Neural cell (in vitro differentiated cells): ENCODE results near the gene SPATA12. TPM values are rescaled to one million over a fixed set of nuclear protein-coding genes. Genes with fewer than 3 reads are reported as not detected.

Experiments
- H2AFZ ChIP-seq: fragments of 200-600, 300-800 bp; sonication (generic), shearing (Covaris generic); 2 replicates; pipeline ENCODE4 v1.6.0; 2014; ENCODE audit warnings: low read depth, mild to moderate bottlenecking, antibody characterized with exemption, low read length, moderate library complexity
- H3F3A ChIP-seq: fragments of 200-600 bp; shearing (Covaris generic); 2 replicates; pipeline ENCODE4 v1.6.1; 2016; ENCODE audit warnings: mild to moderate bottlenecking, moderate library complexity, mixed read lengths, antibody characterized with exemption, low read length; ENCODE audit not compliant: insufficient read depth, poor library complexity, severe bottlenecking
- H3K27ac ChIP-seq: fragments of 200-600, 300-800 bp; sonication (generic), shearing (Covaris generic); 2 replicates; pipeline ENCODE4 v1.5.1; 2014; ENCODE audit warnings: mild to moderate bottlenecking, low read length, moderate library complexity
- H3K27me3 ChIP-seq: fragments of 300-800, 200-600 bp; sonication (generic), shearing (Covaris generic); 2 replicates; pipeline ENCODE4 v1.6.0; 2014; ENCODE audit warnings: mild to moderate bottlenecking, low read depth, low read length, moderate library complexity; ENCODE audit not compliant: insufficient read depth
- H3K36me3 ChIP-seq: fragments of 300-800, 200-600 bp; sonication (generic), shearing (Covaris generic); 2 replicates; pipeline ENCODE4 v1.5.1; 2014; ENCODE audit warnings: mild to moderate bottlenecking, antibody characterized with exemption, low read length, moderate library complexity; ENCODE audit not compliant: insufficient read depth
- H3K4me2 ChIP-seq: fragments of 300-800, 200-600 bp; sonication (generic), shearing (Covaris generic); 2 replicates; pipeline ENCODE4 v1.6.0; 2014; ENCODE audit warnings: mild to moderate bottlenecking, low read length
- H3K4me3 ChIP-seq: fragments of 300-800, 200-600 bp; sonication (generic), shearing (Covaris generic); 2 replicates; pipeline ENCODE4 v1.5.1; 2014; ENCODE audit warnings: mild to moderate bottlenecking, low read length, moderate library complexity
- H3K79me2 ChIP-seq: fragments of 200-600 bp; shearing (Covaris generic); replicated peaks from 2 replicates; pipeline ENCODE4 v1.6.0; 2014; ENCODE audit warnings: mild to moderate bottlenecking, low read length, moderate library complexity; ENCODE audit not compliant: insufficient read depth
- H3K9ac ChIP-seq: fragments of 300-800, 200-600 bp; sonication (generic), shearing (Covaris generic); 2 replicates; pipeline ENCODE4 v1.6.1; 2016; ENCODE audit warnings: mild to moderate bottlenecking, low read length, mixed read lengths
- H3K9me2 ChIP-seq: fragments of 200-600 bp; shearing (Covaris generic); 2 replicates; pipeline ENCODE4 v1.6.1; 2016; ENCODE audit warnings: mild to moderate bottlenecking, low read length, mixed read lengths; ENCODE audit not compliant: insufficient read depth
- H3K9me3 ChIP-seq: fragments of 200-600, 300-800 bp; sonication (generic), shearing (Covaris generic); 2 replicates; pipeline ENCODE4 v1.6.1; 2016; ENCODE audit warnings: mild to moderate bottlenecking, mixed run types, low read length, moderate library complexity, mixed read lengths
- H4K20me1 ChIP-seq: fragments of 200-600 bp; shearing (Covaris generic); 2 replicates; pipeline ENCODE4 v1.6.1; 2016; ENCODE audit warnings: mild to moderate bottlenecking, mixed run types; ENCODE audit not compliant: insufficient read depth
- EP300 ChIP-seq: fragments of 450-650 bp; conservative IDR thresholded peaks from 2 replicates; pipeline ENCODE4 v1.6.1; 2014; ENCODE audit warnings: antibody characterized with exemption, mild to moderate bottlenecking, moderate library complexity; ENCODE audit not compliant: poor library complexity, severe bottlenecking
- EZH2 ChIP-seq: fragments of 200-600, 300-800 bp; shearing (Covaris generic), sonication (generic); IDR thresholded peaks from 2 replicates; pipeline ENCODE4 v1.6.1; 2014; ENCODE audit warnings: antibody characterized with exemption, low read length, borderline replicate concordance, mild to moderate bottlenecking; ENCODE audit not compliant: insufficient read depth, poor library complexity, severe bottlenecking
- MXI1 ChIP-seq: fragments of 450-650 bp; conservative IDR thresholded peaks from 2 replicates; pipeline ENCODE4 v1.6.1; 2014; ENCODE audit warnings: antibody characterized with exemption, mild to moderate bottlenecking; ENCODE audit not compliant: poor library complexity, severe bottlenecking
- POLR2AphosphoS5 ChIP-seq: IDR thresholded peaks from 2 replicates; pipeline ENCODE4 v1.6.1; 2012
- RAD21 ChIP-seq: fragments of 450-650 bp; conservative IDR thresholded peaks from 2 replicates; pipeline ENCODE4 v1.6.1; 2014; ENCODE audit warnings: antibody characterized with exemption, mild to moderate bottlenecking, moderate library complexity
- SMC3 ChIP-seq: fragments of 450-650 bp; conservative IDR thresholded peaks from 2 replicates; pipeline ENCODE4 v1.6.1; 2014; ENCODE audit warnings: antibody characterized with exemption, mild to moderate bottlenecking, moderate library complexity; ENCODE audit not compliant: poor library complexity
- TAF1 ChIP-seq: IDR thresholded peaks from 2 replicates; pipeline ENCODE4 v1.6.1; 2012; ENCODE audit warnings: low read depth
- polyA plus RNA-seq: library from polyadenylated mRNA; depleted of rRNA; stranded (reverse); fragments of >200 nt; gene quantifications from 2 replicates; pipeline ENCODE4 v1.2.3, GENCODE V29; 2014
- TF ChIP-seq, protein P1 (sequence below): IDR thresholded peaks from 2 replicates; pipeline ENCODE4 v1.6.1; 2012; ENCODE audit warnings: borderline replicate concordance
- TF ChIP-seq, protein P2 (sequence below): fragments of 450-650 bp; IDR thresholded peaks from 2 replicates; pipeline ENCODE4 v1.5.1; 2014; ENCODE audit warnings: antibody characterized with exemption, mild to moderate bottlenecking, moderate library complexity; ENCODE audit not compliant: poor library complexity, severe bottlenecking

SPATA12 gene
- polyA plus RNA-seq, 1 donor from 2014 or later: not detected

DNA sequence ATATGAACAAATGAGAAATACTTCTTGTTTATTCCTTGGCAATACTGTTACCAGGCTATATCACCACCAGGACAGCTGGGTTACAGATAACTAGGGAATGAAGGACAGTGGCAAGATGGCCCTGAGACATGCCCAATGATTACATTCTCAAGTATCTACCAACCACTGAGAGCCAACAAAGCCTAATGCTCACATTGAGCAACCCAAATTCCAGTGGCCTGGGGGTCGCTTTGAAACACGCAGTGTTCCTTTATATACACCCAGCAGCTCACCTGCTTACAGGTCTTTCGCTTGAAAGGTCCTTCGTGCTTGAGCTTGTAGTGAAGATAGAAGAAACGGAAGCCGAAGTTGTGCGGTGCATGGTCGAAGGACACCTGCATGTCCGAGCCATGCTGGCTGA lies 45.1 kb downstream of the SPATA12 start:
- no peak overlapping the region for H3K9ac ChIP-seq
- no peaks in the 10 kb centered on the region for H3K27me3 ChIP-seq
- H3K4me2 ChIP-seq: no peak overlapping the region
- no peaks in the 10 kb centered on the region for H3F3A ChIP-seq
- TF ChIP-seq EP300 (no peak), RAD21 (no peak), SMC3 (no peak), TAF1 (no peak), EZH2 (no peak), POLR2AphosphoS5 (no peak), MXI1 (no peak)
- TF ChIP-seq, protein P1, sequence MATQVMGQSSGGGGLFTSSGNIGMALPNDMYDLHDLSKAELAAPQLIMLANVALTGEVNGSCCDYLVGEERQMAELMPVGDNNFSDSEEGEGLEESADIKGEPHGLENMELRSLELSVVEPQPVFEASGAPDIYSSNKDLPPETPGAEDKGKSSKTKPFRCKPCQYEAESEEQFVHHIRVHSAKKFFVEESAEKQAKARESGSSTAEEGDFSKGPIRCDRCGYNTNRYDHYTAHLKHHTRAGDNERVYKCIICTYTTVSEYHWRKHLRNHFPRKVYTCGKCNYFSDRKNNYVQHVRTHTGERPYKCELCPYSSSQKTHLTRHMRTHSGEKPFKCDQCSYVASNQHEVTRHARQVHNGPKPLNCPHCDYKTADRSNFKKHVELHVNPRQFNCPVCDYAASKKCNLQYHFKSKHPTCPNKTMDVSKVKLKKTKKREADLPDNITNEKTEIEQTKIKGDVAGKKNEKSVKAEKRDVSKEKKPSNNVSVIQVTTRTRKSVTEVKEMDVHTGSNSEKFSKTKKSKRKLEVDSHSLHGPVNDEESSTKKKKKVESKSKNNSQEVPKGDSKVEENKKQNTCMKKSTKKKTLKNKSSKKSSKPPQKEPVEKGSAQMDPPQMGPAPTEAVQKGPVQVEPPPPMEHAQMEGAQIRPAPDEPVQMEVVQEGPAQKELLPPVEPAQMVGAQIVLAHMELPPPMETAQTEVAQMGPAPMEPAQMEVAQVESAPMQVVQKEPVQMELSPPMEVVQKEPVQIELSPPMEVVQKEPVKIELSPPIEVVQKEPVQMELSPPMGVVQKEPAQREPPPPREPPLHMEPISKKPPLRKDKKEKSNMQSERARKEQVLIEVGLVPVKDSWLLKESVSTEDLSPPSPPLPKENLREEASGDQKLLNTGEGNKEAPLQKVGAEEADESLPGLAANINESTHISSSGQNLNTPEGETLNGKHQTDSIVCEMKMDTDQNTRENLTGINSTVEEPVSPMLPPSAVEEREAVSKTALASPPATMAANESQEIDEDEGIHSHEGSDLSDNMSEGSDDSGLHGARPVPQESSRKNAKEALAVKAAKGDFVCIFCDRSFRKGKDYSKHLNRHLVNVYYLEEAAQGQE: no peak
- TF ChIP-seq, protein P2, sequence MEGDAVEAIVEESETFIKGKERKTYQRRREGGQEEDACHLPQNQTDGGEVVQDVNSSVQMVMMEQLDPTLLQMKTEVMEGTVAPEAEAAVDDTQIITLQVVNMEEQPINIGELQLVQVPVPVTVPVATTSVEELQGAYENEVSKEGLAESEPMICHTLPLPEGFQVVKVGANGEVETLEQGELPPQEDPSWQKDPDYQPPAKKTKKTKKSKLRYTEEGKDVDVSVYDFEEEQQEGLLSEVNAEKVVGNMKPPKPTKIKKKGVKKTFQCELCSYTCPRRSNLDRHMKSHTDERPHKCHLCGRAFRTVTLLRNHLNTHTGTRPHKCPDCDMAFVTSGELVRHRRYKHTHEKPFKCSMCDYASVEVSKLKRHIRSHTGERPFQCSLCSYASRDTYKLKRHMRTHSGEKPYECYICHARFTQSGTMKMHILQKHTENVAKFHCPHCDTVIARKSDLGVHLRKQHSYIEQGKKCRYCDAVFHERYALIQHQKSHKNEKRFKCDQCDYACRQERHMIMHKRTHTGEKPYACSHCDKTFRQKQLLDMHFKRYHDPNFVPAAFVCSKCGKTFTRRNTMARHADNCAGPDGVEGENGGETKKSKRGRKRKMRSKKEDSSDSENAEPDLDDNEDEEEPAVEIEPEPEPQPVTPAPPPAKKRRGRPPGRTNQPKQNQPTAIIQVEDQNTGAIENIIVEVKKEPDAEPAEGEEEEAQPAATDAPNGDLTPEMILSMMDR: no peak
- H3K27ac ChIP-seq: no peak overlapping the region
- H3K36me3 ChIP-seq: peaks cover 15% of the 10 kb centered on the region
- H2AFZ ChIP-seq: no peak overlapping the region
- H4K20me1 ChIP-seq: no peaks in the 10 kb centered on the region
- no peak overlapping the region for H3K4me3 ChIP-seq
- H3K79me2 ChIP-seq: no peaks in the 10 kb centered on the region
- H3K9me2 ChIP-seq: no peaks in the 10 kb centered on the region
- no peaks in the 10 kb centered on the region for H3K9me3 ChIP-seq

DNA sequence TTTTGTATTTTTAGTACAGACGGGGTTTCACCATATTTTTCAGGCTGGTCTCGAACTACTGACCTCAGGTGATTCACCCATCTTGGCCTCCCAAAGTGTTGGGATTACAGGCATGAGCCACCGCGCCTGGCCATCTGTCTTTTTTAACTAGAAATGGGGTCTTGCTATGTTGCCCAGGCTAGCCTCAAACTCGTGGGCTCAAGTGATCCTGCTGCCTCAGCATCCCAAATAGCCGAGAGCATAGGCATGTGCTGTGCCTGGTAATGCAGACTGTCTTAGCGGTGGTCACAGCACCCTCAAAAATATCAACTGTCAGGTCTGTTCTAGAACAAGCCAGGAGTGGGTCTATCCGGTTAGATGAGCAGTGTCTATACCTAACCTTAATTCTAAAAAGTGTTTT lies 48.2 kb downstream of the SPATA12 start:
- Histone ChIP-seq H4K20me1 (no peaks in the 10 kb centered on the region), H3K79me2 (no peaks in the 10 kb centered on the region), H3F3A (peaks cover 6% of the 10 kb centered on the region), H3K9ac (no peak overlapping the region), H3K9me3 (no peaks in the 10 kb centered on the region), H3K9me2 (no peaks in the 10 kb centered on the region), H3K27ac (no peak overlapping the region), H3K4me3 (no peak overlapping the region), H3K27me3 (no peaks in the 10 kb centered on the region), H3K4me2 (no peak overlapping the region), H2AFZ (no peak overlapping the region), H3K36me3 (peaks cover 15% of the 10 kb centered on the region)
- TF ChIP-seq MXI1: no peak
- TF ChIP-seq, protein P2: no peak
- no peak for TF ChIP-seq RAD21
- no peak for TF ChIP-seq SMC3
- TF ChIP-seq, protein P1: no peak
- no peak for TF ChIP-seq EZH2
- no peak for TF ChIP-seq EP300
- TF ChIP-seq POLR2AphosphoS5: no peak
- no peak for TF ChIP-seq TAF1
